GM19238 (cell line): ENCODE results near the gene ZNF768.

Experiments used
- DNase-seq: peaks from one replicate; pipeline ENCODE4 v3.0.0; 2011; ENCODE audit warnings: low spot score; ENCODE audit not compliant: insufficient read length

ZNF768 gene

GRCh38 chr16:30526137-30526822 lies at the start of gene ZNF768:
Gene ZNF768 (minus strand): TSS chr16:30526566. CDS start chr16:30526413, 153 bp downstream.
- peak; percentile 63 for DNase-seq

DNA sequence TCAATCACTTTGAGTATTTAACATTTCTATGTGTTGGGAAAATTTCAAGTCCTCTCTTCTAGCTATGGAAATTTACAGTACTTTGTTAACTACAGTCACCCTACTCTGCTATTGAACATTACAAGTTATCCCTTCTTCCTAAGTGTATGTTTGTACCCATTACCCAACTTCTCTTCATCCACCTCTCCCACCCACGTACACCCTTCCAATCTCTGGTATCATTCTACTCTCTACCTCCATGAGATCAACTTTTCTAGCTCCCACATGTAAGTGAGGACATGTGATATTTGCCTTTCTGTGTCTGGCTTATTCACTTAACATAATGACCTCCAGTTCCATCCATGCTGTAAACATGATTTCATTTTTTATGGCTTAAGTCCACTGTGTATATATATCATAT lies 48.3 kb upstream of the ZNF768 start:
- no peak for DNase-seq

- peak; percentile 98 for DNase-seq
These were observed 45.3 kb upstream of the ZNF768 start, which contains the start of gene ZNF688 for GRCh38 chr16:30571445-30572322. Gene ZNF688 (minus strand): TSS chr16:30571714. CDS start chr16:30571629, 85 bp downstream.

DNA sequence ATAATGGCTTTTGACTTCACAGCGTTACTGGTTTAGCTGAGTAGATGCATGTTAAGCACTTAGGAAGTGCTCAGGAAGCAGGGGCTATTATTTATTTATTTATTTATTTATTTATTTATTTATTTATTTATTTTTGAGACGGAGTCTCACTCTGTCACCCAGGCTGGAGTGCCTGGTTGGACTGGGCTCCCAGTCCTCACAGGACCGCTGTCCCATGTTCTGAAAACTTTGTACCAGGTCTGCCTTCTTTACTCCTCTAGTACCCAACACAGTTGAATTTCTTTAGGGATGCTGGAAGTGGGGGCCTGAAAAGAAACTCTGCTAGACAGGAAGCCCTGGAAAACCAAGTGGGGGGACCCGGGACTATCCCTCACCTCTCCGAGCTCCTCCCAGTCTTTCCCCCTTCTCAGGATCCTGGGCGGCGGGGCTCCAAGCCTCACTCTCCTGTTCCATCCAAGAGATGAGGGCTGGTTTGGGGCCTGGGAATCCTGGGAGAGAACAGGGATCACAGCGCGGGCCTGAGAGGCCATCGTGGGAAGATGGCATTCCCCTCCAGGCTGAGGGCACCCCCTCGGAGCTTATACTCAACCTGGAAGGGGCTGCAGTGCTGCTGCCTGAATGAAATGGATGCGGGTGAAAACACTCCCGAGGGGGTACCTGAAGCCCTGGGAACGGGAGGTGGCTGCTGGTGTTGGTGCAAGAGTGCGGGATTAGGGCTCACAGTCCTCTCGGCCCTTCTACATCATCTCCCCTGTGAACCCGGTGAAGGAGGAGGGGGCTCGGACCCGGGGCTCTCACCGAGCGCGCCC lies 44.5 kb upstream of the ZNF768 start:
- no peak for DNase-seq

DNA sequence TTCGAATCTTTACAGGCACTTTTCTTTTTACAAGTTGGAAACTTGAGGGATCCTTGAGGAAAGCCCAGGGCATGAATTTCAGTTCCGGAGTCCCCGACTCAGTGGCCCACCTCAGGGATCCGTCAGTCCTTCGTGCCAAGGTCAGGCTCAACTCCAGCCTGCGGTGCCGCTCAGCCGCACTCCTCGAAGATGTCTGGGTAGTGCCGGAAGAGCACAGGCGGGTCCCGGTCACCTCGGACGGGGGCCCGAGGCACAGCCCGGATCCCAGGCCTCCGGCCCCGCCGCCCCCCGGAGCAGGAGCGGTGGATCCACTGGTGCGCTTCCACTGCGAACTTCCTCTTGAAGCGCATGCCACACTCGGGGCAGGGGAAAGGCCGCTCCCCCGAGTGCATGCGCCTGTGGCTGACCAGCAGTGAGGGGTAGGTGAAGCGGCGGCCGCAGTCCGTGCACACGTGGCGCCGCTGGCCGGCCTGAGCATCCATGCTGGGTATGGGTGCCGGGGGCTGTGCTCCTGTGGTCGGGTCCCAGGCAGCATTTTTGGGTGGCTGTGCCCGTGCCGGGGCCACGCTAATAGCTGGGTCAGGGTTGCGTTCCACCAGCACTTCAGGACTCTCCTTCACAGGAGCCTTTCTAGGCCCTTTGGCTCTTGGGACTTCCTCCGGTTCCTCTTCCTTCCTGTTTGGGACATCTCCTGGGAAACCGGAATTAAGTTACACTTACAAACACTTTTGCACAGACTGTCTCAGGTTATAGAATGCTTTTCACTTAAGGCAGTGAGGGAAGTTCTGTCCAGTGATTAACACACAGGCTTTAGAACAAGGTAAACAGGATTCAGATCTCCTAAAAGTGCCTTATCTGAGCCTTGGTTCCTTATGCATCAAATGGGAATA lies 43.6 kb upstream of the ZNF768 start:
- no peak for DNase-seq

DNA sequence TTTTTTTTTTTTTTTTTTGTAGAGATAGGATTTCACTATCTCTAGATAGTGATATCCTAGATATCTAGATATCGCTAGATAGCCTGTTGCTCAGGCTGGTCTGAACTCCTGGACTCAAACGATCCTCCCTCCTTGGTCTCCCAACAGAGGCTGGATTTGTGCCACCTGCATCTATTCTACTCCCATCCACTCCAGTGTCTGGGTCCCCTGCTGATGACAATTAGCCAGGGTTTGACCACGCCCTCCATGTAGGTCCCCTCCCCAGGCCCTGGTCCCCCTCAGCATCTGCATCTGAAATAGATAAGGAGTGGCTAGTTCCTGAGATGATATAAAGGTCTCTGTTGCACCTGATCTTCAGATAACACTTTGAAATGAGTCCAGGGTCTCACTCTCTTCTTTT lies 42.9 kb upstream of the ZNF768 start:
- no peak for DNase-seq

DNA sequence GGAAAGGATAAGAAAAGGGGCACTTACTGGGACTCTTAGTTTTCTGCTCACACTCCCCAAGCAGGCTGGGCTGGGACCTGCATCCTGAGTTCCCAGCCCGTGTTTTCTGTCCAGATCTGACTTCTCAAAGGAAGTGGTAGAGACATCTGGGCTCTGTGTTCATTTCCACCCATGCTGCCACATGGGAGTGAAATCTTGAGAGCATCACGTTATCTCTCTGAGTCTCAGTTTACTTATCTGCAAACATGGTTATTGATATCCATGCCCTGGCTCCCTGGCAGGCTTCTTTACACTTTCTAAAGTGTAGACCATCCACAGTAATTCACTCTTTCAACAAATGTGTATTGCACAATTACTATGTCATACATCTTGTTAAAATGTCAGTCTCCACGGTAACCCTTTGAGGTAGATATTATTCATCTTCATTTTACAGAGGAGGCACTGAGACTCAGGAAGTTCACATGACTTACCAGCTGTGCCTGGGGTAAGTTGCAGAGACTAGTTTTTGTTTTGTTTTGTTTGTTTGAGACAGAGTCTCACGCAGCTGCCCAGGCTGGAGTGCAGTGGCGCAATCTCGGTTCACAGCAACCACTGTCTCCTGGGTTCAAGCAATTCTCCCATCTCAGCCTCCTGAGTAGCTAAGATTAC lies 41.7 kb upstream of the ZNF768 start:
- DNase-seq: peak; percentile 63

DNA sequence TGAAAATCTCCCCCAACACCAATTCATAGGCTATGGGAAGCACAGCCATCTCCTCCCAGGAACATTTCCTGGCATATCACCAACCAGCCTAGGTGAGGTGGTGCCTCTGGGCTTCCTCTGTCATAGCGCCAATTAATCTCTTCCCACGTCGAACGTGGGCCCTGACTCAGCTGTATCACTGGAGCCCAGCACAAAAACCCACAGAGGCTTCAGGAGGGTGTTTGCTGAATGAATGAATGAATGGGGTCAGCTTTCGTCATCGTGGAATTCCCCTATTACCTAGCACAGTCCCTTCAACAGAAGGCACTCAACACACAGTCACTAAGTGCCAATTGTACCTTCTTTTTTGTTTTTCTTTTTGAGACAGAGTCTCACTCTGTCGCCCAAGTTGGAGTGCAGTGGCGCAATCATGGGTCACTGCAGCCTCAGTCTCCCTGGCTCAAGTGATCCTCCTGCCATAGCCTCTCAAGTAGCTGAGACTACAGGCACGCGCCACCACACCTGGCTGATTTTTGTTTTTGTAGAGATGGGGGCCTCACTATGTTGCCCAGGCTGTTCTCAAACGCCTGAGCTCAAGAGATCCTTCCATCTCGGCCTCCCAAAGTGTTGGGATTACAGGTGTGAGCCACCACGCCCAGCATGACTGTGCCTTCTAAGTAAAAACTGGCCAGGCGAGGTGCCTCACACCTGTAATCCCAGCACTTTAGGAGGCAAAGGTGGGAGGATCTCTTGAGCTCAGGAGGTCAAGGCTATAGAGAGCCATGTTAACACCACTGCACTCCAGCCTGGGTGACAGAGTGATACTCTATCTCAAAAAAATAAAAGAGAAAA lies 41.0 kb upstream of the ZNF768 start:
- DNase-seq: no peak

- DNase-seq: no peak
These were observed 40.2 kb upstream of the ZNF768 start for GRCh38 chr16:30566531-30566930.

GRCh38 chr16:30565984-30566383 lies 39.6 kb upstream of the ZNF768 start:
- DNase-seq: no peak

GRCh38 chr16:30565526-30565925 lies 39.2 kb upstream of the ZNF768 start:
- no peak for DNase-seq

GRCh38 chr16:30562021-30562420 lies 35.7 kb upstream of the ZNF768 start:
- no peak for DNase-seq

- no peak for DNase-seq
These were observed 34.9 kb upstream of the ZNF768 start for GRCh38 chr16:30561089-30561816.

DNA sequence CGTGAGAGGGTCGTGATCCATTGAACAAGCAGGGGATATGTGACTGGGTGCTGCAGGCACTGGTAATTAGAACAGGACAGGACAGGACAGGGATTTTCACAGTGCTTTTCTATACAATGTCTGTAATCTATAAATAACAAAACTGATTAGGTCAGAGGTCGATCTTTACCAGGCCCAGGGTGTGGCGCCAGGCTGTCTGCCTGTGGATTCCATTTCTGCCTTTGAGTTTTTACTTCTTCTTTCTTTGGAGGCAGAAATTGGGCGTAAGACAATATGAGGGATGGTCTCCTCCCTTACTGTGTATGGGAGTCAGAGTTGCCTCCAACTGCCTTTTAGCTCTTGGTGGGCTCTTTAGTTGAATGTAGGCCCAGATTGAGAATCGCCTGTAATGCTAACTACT lies 33.3 kb upstream of the ZNF768 start:
- no peak for DNase-seq

- no peak for DNase-seq
These were observed 32.5 kb upstream of the ZNF768 start for GRCh38 chr16:30558789-30559377.

- DNase-seq: peak; percentile 96
These were observed 31.8 kb upstream of the ZNF768 start, which contains the start of gene ZNF764 for GRCh38 chr16:30557957-30558788. Gene ZNF764 (minus strand): TSS chr16:30558374. CDS start chr16:30558182, 192 bp downstream.

DNA sequence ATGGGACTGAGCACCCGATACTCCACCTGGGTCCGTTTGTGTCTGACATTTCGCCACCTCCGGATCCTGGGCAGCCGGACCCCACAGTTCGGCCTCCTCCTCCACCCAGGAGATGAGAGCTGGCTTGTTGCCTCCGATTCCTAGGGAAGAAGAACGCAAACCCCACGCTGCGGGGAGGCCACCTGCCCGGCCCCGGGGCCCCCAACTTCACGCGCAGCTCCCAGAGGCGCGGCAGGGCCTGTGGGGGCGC lies 31.3 kb upstream of the ZNF768 start:
- DNase-seq: peak; percentile 50

GRCh38 chr16:30556125-30556473 lies 29.7 kb upstream of the ZNF768 start:
- no peak for DNase-seq
